HepG2 (cell line): Measurements from ENCODE around the gene ADAT3. TPM values are rescaled to one million over a fixed set of nuclear protein-coding genes. Genes with fewer than 3 reads are reported as not detected.
A peak's percentile ranks its signal among the peaks of the same experiment; 100 is the strongest.

Source experiments
- E2F1 ChIP-seq: sonication (generic); formaldehyde crosslinking; IDR thresholded peaks from 2 replicates; pipeline ENCODE4 v1.5.0; 2020; ENCODE audit warnings: missing genetic modification reagents
- HMGA1 ChIP-seq: sonication (generic); formaldehyde crosslinking; conservative IDR thresholded peaks from 2 replicates; pipeline ENCODE4 v1.4.0; 2020; ENCODE audit warnings: missing genetic modification reagents
- HNF1B ChIP-seq: sonication (generic); formaldehyde crosslinking; IDR thresholded peaks from 2 replicates; pipeline ENCODE4 v1.5.1; 2020; ENCODE audit warnings: mild to moderate bottlenecking, moderate library complexity, missing genetic modification reagents
- HNF4G ChIP-seq, 2 experiments: sonication (generic) in 1 of 2; formaldehyde crosslinking in 1 of 2; IDR thresholded peaks; 2 replicates each; pipeline versions ENCODE4 v1.4.0 to v1.6.1; 2011 to 2020; ENCODE audit warnings: borderline replicate concordance in 2 of 2, low read depth in 2 of 2, mild to moderate bottlenecking in 2 of 2, low read length in 1 of 2, missing genetic modification reagents in 1 of 2, moderate library complexity in 1 of 2
- IRF9 ChIP-seq: sonication (generic); formaldehyde crosslinking; IDR thresholded peaks from 2 replicates; pipeline ENCODE4 v1.8.0; 2022; ENCODE audit warnings: missing genetic modification reagents, mild to moderate bottlenecking, borderline replicate concordance
- JUNB ChIP-seq: sonication (generic); formaldehyde crosslinking; IDR thresholded peaks from 2 replicates; pipeline ENCODE4 v1.8.0; 2022; ENCODE audit warnings: missing genetic modification reagents, mild to moderate bottlenecking, borderline replicate concordance
- KLF6 ChIP-seq: IDR thresholded peaks from 2 replicates; pipeline ENCODE4 v1.8.0; 2016; ENCODE audit warnings: missing biosample characterization, missing genetic modification reagents
- NKX3-1 ChIP-seq: sonication (generic); formaldehyde crosslinking; IDR thresholded peaks from 2 replicates; pipeline ENCODE4 v1.5.0; 2020; ENCODE audit warnings: missing genetic modification reagents
- SP4 ChIP-seq: sonication (generic); formaldehyde crosslinking; IDR thresholded peaks from 2 replicates; pipeline ENCODE4 v1.8.1; 2023; ENCODE audit warnings: mild to moderate bottlenecking, missing genetic modification reagents
- ZFAT ChIP-seq: sonication (generic); formaldehyde crosslinking; conservative IDR thresholded peaks from 2 replicates; pipeline ENCODE4 v1.8.1; 2023; ENCODE audit warnings: missing genetic modification reagents, inconsistent platforms
- ZFY ChIP-seq: sonication (generic); formaldehyde crosslinking; IDR thresholded peaks from 2 replicates; pipeline ENCODE4 v1.4.0; 2020; ENCODE audit warnings: missing genetic modification reagents
- ZNF329 ChIP-seq: sonication (generic); formaldehyde crosslinking; IDR thresholded peaks from 2 replicates; pipeline ENCODE4 v1.9.0; 2021; ENCODE audit warnings: low read depth, mild to moderate bottlenecking, missing genetic modification reagents
- ZNF619 ChIP-seq: sonication (generic); formaldehyde crosslinking; IDR thresholded peaks from 2 replicates; pipeline ENCODE4 v1.4.0; 2020; ENCODE audit warnings: mild to moderate bottlenecking, missing genetic modification reagents
- ZNF691 ChIP-seq: sonication (generic); formaldehyde crosslinking; IDR thresholded peaks from 2 replicates; pipeline ENCODE4 v1.4.0; 2020; ENCODE audit warnings: missing genetic modification reagents, low read depth, mild to moderate bottlenecking, borderline replicate concordance
- ZNF768 ChIP-seq: sonication (generic); formaldehyde crosslinking; IDR thresholded peaks from 2 replicates; pipeline ENCODE4 v1.4.0; 2020; ENCODE audit warnings: missing genetic modification reagents
- polyA plus RNA-seq, 8 experiments: library from polyadenylated mRNA; depleted of rRNA in 3 of 8; stranded (reverse) in 7 of 8; unstranded in 1 of 8; fragments of >200 nt; fragmentation: Illumina TruSeq in 4 of 8; extraction: Trizol in 4 of 8; gene quantifications; 2 replicates each; pipeline versions ENCODE4 v1.2.1 to v1.2.3, GENCODE V29; 2011 to 2016; ENCODE audit warnings: low read depth in 4 of 8, missing spikeins in 1 of 8, mixed read lengths in 1 of 8; ENCODE audit not compliant: insufficient read depth in 1 of 8
- total RNA-seq, 5 experiments: library from RNA; depleted of rRNA; stranded (reverse); fragments of >200 nt; fragmentation: Illumina TruSeq; extraction: Trizol; gene quantifications; 2 replicates each; pipeline ENCODE4 v1.2.3, GENCODE V29; 2016; ENCODE audit warnings: low read depth in 1 of 5
- TF ChIP-seq, protein P1 (sequence below): sonication (generic); formaldehyde crosslinking; IDR thresholded peaks from 2 replicates; pipeline ENCODE4 v1.5.0; 2020; ENCODE audit warnings: mild to moderate bottlenecking, missing genetic modification reagents, borderline replicate concordance
- TF ChIP-seq, protein P2 (sequence below): sonication (generic); formaldehyde crosslinking; IDR thresholded peaks from 2 replicates; pipeline ENCODE4 v1.8.0; 2022; ENCODE audit warnings: low read depth, missing genetic modification reagents

The ADAT3 gene
- total and polyA plus RNA-seq, 2 of the 13 experiments (the other 11 are each of a cell fraction or from before 2014, with no cell fraction given), result 0.95 to 3.5 TPM

- TF ChIP-seq, protein P1, sequence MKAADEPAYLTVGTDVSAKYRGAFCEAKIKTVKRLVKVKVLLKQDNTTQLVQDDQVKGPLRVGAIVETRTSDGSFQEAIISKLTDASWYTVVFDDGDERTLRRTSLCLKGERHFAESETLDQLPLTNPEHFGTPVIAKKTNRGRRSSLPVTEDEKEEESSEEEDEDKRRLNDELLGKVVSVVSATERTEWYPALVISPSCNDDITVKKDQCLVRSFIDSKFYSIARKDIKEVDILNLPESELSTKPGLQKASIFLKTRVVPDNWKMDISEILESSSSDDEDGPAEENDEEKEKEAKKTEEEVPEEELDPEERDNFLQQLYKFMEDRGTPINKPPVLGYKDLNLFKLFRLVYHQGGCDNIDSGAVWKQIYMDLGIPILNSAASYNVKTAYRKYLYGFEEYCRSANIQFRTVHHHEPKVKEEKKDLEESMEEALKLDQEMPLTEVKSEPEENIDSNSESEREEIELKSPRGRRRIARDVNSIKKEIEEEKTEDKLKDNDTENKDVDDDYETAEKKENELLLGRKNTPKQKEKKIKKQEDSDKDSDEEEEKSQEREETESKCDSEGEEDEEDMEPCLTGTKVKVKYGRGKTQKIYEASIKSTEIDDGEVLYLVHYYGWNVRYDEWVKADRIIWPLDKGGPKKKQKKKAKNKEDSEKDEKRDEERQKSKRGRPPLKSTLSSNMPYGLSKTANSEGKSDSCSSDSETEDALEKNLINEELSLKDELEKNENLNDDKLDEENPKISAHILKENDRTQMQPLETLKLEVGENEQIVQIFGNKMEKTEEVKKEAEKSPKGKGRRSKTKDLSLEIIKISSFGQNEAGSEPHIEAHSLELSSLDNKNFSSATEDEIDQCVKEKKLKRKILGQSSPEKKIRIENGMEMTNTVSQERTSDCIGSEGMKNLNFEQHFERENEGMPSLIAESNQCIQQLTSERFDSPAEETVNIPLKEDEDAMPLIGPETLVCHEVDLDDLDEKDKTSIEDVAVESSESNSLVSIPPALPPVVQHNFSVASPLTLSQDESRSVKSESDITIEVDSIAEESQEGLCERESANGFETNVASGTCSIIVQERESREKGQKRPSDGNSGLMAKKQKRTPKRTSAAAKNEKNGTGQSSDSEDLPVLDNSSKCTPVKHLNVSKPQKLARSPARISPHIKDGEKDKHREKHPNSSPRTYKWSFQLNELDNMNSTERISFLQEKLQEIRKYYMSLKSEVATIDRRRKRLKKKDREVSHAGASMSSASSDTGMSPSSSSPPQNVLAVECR, result peak; percentile 88
- TF ChIP-seq NKX3-1 (CRISPR knock-in tag) (no peak), ZNF691 (CRISPR knock-in tag) (peak; percentile 24; the same call in 1 of the 2 replicates), IRF9 (0 out of 2 replicates have a peak, but pooled peaks have one; percentile 25), E2F1 (CRISPR knock-in tag) (no peak), JUNB (CRISPR knock-in tag) (no peak), ZNF768 (no peak), HNF4G (IDR thresholded peaks at IDR 0.05; ENCODE audit: borderline replicate concordance, low read depth, low read length) (no peak), HNF4G (CRISPR knock-in tag; IDR thresholded peaks at IDR 0.05; ENCODE audit: borderline replicate concordance, low read depth) (no peak), ZNF329 (CRISPR knock-in tag) (no peak), KLF6 (CRISPR knock-in tag) (no peak), ZFAT (no peak), ZNF619 (CRISPR knock-in tag) (0 out of 2 replicates have a peak, but pooled peaks have one; percentile 19), ZFY (CRISPR knock-in tag) (peak; percentile 80), SP4 (CRISPR knock-in tag) (peak; percentile 65; the same call in 1 of the 2 replicates), HNF1B (CRISPR knock-in tag) (peak; percentile 81), HMGA1 (CRISPR knock-in tag) (no peak)
- TF ChIP-seq, protein P2, sequence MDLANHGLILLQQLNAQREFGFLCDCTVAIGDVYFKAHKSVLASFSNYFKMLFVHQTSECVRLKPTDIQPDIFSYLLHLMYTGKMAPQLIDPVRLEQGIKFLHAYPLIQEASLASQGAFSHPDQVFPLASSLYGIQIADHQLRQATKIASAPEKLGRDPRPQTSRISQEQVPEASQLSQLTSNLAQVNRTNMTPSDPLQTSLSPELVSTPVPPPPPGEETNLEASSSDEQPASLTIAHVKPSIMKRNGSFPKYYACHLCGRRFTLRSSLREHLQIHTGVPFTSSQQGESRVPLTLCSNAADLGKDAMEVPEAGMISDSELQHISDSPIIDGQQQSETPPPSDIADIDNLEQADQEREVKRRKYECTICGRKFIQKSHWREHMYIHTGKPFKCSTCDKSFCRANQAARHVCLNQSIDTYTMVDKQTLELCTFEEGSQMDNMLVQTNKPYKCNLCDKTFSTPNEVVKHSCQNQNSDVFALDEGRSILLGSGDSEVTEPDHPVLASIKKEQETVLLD (CRISPR knock-in tag), result peak; percentile 84
These were observed 37.1 kb downstream of the ADAT3 start (continued) for GRCh38 chr19:1942078-1942933.
